Stromal cell of bone marrow (primary cell): ENCODE results near the gene LENEP.

Experiments
- DNase-seq: peaks from one replicate; pipeline ENCODE4 v3.0.0-alpha.2; 2012; ENCODE audit warnings: low read depth

LENEP gene

GRCh38 chr1:155030243-155030795 lies 36.9 kb downstream of the LENEP start:
- no peak for DNase-seq

GRCh38 chr1:155030899-155031298 lies 37.5 kb downstream of the LENEP start:
- DNase-seq: no peak

GRCh38 chr1:155032886-155033285 lies 39.5 kb downstream of the LENEP start:
- no peak for DNase-seq

GRCh38 chr1:155033524-155033923 lies 40.1 kb downstream of the LENEP start, which contains the start of the genes DCST1 and DCST2:
Gene DCST1 (plus strand): TSS chr1:155033824. CDS start chr1:155034037, 213 bp downstream.
Gene DCST2 (minus strand): TSS chr1:155033781. CDS start chr1:155033701, 80 bp downstream.
- no peak for DNase-seq

GRCh38 chr1:155034318-155035208 lies 41.2 kb downstream of the LENEP start:
- DNase-seq: no peak

- no peak for DNase-seq
Observed at GRCh38 chr1:155035936-155036335, 42.5 kb downstream of the LENEP start.

GRCh38 chr1:155037043-155037442 lies 43.7 kb downstream of the LENEP start:
- DNase-seq: no peak

GRCh38 chr1:155037851-155038441 lies 44.6 kb downstream of the LENEP start:
- no peak for DNase-seq

GRCh38 chr1:155038602-155039307 lies 45.4 kb downstream of the LENEP start:
- no peak for DNase-seq

- DNase-seq: no peak
Observed at GRCh38 chr1:155039308-155039669, 45.9 kb downstream of the LENEP start.

GRCh38 chr1:155040358-155041093 lies 47.1 kb downstream of the LENEP start:
- DNase-seq: no peak

GRCh38 chr1:155042789-155043188 lies 49.4 kb downstream of the LENEP start:
- DNase-seq: no peak

GRCh38 chr1:155043301-155043702 lies 49.9 kb downstream of the LENEP start:
- DNase-seq: no peak

- no peak for DNase-seq
Observed at GRCh38 chr1:155043793-155044192, 50.4 kb downstream of the LENEP start.
